NOMO-1 treated with DMSO at 0.1 percent for 48 hours (cell line): Measurements from ENCODE around the gene TBC1D5.
A peak's percentile ranks its signal among the peaks of the same experiment; 100 is the strongest.

Experiments used
- DNase-seq: peaks from one replicate; lab custom pipeline; 2025; ENCODE audit not compliant: unreplicated experiment; lab: John Stamatoyannopoulos, UW

TBC1D5 gene

GRCh38 chr3:17602126-17602525, 140.3 kb downstream of the TBC1D5 start:
- no peak for DNase-seq

- no peak for DNase-seq
Measured at GRCh38 chr3:17592956-17593355, 149.5 kb downstream of the TBC1D5 start.

GRCh38 chr3:17590465-17590864, 152.0 kb downstream of the TBC1D5 start:
- no peak for DNase-seq

- no peak for DNase-seq
Measured at GRCh38 chr3:17589888-17590287, 152.5 kb downstream of the TBC1D5 start.

GRCh38 chr3:17588422-17588821, 154.0 kb downstream of the TBC1D5 start:
- DNase-seq = no peak

- DNase-seq = no peak
Measured at GRCh38 chr3:17585394-17586325, 156.8 kb downstream of the TBC1D5 start.

DNA sequence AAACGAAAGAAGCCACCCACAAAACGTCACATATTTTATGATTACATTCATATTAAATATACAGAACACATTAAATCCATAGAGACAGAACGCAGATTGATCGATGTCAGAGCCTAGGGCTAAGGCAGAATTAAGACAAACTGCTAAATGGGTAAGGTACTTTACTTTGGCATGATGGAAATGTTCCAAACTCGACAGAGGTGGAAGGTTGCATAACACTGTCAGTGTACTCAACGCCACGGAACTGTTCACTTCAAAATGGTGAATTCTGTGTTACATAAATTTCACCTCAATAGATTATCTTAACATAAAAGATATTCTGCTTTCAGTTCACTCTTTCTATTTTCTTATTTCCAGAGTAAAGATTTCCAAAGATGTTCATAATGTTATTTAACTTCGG, 158.4 kb downstream of the TBC1D5 start:
- no peak for DNase-seq

- peak; percentile 11 for DNase-seq
Measured at GRCh38 chr3:17583530-17583929, 158.9 kb downstream of the TBC1D5 start.

- no peak for DNase-seq
Measured at GRCh38 chr3:17581421-17582080, 160.9 kb downstream of the TBC1D5 start.

DNA sequence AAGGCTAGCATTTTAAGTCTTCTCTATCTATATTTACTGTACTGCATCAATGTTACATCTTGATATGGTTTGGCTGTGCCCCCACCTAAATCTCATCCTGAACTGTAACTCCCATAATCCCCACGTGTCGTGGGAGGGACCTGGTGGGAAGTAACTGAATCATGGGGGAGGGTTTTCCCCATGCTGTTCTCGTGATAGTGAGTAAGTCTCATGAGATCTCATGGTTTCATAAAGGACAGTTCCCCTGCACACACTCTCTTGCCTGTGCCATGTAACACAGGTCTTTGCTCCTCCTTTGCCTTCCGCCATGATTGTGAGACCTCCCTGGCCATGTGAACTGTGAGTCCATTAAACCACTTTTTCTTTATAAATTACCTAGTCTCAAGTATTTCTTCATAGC, 161.5 kb downstream of the TBC1D5 start:
- DNase-seq = no peak

GRCh38 chr3:17579289-17580031, 163.0 kb downstream of the TBC1D5 start:
- DNase-seq = peak; percentile 86

- no peak for DNase-seq
Measured at GRCh38 chr3:17577796-17578520, 164.5 kb downstream of the TBC1D5 start.

DNA sequence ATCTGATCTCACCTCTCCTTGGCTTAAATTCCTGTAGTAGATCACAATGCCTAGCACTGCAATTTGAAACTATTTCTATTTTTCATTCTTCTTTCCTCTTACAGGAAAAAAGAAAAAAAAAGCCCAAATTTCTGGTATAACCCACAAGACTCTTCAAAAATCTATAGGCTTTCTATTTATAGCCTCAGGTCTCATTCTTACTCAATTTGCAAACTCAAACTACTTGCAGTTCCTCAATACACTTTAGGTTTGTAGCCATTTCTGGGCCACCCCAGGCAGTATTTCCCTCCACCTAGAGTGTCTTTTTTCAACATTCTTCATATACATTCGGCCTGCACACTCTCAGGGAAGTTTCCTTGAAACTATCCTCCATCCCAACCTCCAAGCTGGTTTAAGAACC, 169.0 kb downstream of the TBC1D5 start:
- peak; percentile 82 for DNase-seq

- no peak for DNase-seq
Measured at GRCh38 chr3:17571686-17572085, 170.7 kb downstream of the TBC1D5 start.

GRCh38 chr3:17562845-17563244, 179.6 kb downstream of the TBC1D5 start:
- DNase-seq = no peak

DNA sequence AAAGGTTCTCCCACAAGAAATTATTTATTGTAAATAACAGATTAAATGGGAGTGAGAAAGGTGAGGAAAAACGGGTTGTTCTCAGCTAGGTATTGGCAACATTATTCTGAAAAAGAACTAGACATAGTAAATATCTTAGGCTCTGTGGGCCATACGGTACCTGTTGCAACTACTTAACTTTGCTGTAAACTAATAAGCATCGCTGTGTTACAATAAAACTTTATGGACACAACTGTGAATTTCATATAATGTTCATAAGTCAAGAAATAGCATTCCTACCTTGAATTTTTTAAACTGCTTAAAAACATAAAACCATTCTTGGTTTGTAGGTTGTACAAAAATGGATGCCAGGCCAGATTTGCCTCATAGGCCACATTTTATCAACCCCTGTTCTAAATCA, 183.9 kb downstream of the TBC1D5 start:
- no peak for DNase-seq

DNA sequence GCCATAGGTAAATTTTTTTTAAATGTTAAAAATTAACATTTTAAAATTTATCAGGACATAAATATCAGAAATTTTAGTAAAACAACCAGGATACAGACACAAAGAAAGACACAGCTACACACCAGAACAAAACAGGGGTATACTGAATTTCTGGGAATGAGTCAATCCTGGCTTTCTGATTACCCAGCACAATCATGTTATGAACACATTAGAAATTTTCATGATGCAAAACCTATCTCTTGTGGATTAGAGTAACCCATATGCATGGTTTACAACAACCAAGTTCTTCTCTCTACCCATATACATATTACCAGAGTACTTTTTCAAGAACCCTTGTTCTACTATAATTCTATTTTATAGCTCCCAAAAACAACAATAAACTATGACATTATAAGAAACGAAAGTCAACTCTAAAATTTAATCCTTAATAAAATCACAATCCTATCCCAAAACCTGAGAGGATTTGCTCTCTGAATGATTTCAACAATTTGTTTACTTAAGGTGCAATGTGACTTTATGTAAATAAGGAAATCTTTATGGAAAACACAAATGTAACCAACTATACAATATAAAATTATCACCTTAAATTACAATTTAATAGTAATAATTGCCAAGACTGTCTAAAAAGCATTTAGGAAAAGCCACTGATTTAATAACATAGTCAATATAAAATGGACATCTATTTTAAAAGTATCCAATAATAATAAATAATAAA, 184.5 kb downstream of the TBC1D5 start:
- no peak for DNase-seq

GRCh38 chr3:17555525-17555924, 186.9 kb downstream of the TBC1D5 start:
- DNase-seq = no peak

GRCh38 chr3:17554078-17554477, 188.4 kb downstream of the TBC1D5 start:
- no peak for DNase-seq

DNA sequence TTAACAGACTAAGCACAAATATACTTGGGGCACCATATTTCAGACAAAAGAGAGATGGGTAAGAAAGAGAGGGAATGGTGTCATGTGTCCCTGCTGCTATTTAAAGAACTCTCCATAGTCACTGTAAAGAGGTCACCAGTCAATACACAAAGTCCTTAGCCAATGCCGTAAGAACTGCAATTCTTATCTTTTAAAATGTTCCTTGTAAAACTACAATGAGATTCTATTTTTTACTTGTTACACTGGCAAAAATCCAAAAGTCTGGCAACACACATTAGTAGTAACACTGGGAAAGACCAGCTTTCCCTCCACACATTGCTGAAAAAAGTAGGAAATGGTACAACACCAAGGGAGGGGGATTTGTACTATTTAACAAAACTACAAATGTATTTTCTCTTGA, 189.4 kb downstream of the TBC1D5 start:
- DNase-seq = no peak
